HG02623 (cell line): ENCODE results near the gene RIC3.

Experiments
- ATAC-seq: cut with Tn5 transposase; IDR thresholded peaks from one replicate; pipeline ENCODE4 v1.9.1; 2021; ENCODE audit warnings: moderate library complexity; ENCODE audit not compliant: unreplicated experiment

The RIC3 gene

GRCh38 chr11:8105666-8106065, 63.2 kb downstream of the RIC3 start:
- no peak for ATAC-seq

- no peak for ATAC-seq
These were observed 63.7 kb downstream of the RIC3 start for GRCh38 chr11:8105133-8105532.

GRCh38 chr11:8103909-8104308, 64.9 kb downstream of the RIC3 start:
- ATAC-seq: no peak

GRCh38 chr11:8102965-8103364, 65.9 kb downstream of the RIC3 start:
- no peak for ATAC-seq

- ATAC-seq: no peak
These were observed 66.4 kb downstream of the RIC3 start for GRCh38 chr11:8102296-8102915.

GRCh38 chr11:8101421-8101820, 67.4 kb downstream of the RIC3 start:
- ATAC-seq: no peak

GRCh38 chr11:8100605-8101004, 68.2 kb downstream of the RIC3 start:
- no peak for ATAC-seq

GRCh38 chr11:8100158-8100557, 68.7 kb downstream of the RIC3 start:
- no peak for ATAC-seq

- ATAC-seq: peak; percentile 64
These were observed 69.4 kb downstream of the RIC3 start for GRCh38 chr11:8099291-8099899.

- no peak for ATAC-seq
These were observed 69.9 kb downstream of the RIC3 start for GRCh38 chr11:8098879-8099278.

GRCh38 chr11:8098361-8098760, 70.5 kb downstream of the RIC3 start:
- ATAC-seq: no peak

GRCh38 chr11:8097926-8098325, 70.9 kb downstream of the RIC3 start:
- ATAC-seq: no peak

GRCh38 chr11:8097468-8097867, 71.4 kb downstream of the RIC3 start:
- ATAC-seq: no peak

- ATAC-seq: no peak
These were observed 71.8 kb downstream of the RIC3 start for GRCh38 chr11:8097062-8097461.

GRCh38 chr11:8096575-8096974, 72.2 kb downstream of the RIC3 start:
- ATAC-seq: no peak

GRCh38 chr11:8095806-8096522, 72.9 kb downstream of the RIC3 start:
- no peak for ATAC-seq

GRCh38 chr11:8095371-8095770, 73.5 kb downstream of the RIC3 start:
- ATAC-seq: no peak

GRCh38 chr11:8094656-8095055, 74.2 kb downstream of the RIC3 start:
- no peak for ATAC-seq

- ATAC-seq: no peak
These were observed 74.8 kb downstream of the RIC3 start for GRCh38 chr11:8093931-8094575.

GRCh38 chr11:8092587-8093424, 76.0 kb downstream of the RIC3 start:
- ATAC-seq: peak; percentile 70

- ATAC-seq: no peak
These were observed 77.1 kb downstream of the RIC3 start for GRCh38 chr11:8091721-8092120.
